Fibroblast of skin of abdomen (primary cell): ENCODE results near the gene CNNM3.
"Not testable (repeated sequence)": the region's sequence is repeated elsewhere in the genome, so short reads cannot be mapped to it uniquely, and the experiment has no call there.

ENCODE experiments used
- DNase-seq: peaks from one replicate; pipeline ENCODE4 v3.0.0-alpha.2; 2013

Gene CNNM3

GRCh38 chr2:96841701-96842495 is 25.8 kb downstream of the CNNM3 start:
- no peak for DNase-seq

- DNase-seq: no peak
Observed at GRCh38 chr2:96842600-96842999, 26.5 kb downstream of the CNNM3 start.

GRCh38 chr2:96843538-96844268 is 27.6 kb downstream of the CNNM3 start, which contains the start of gene ANKRD23:
ANKRD23 (minus strand) TSS chr2:96844021; CDS start chr2:96843992, 29 bp downstream.
- DNase-seq: no peak

- DNase-seq: no peak
Observed at GRCh38 chr2:96844405-96844808, 28.3 kb downstream of the CNNM3 start.

- no peak for DNase-seq
Observed at GRCh38 chr2:96846825-96847224, 30.8 kb downstream of the CNNM3 start.

GRCh38 chr2:96847586-96847985 is 31.5 kb downstream of the CNNM3 start:
- no peak for DNase-seq

- DNase-seq: no peak
Observed at GRCh38 chr2:96848264-96848663, 32.2 kb downstream of the CNNM3 start.

GRCh38 chr2:96852667-96853066 is 36.6 kb downstream of the CNNM3 start:
- DNase-seq: no peak

GRCh38 chr2:96853321-96853720 is 37.3 kb downstream of the CNNM3 start:
- no peak for DNase-seq

GRCh38 chr2:96856776-96857666 is 41.0 kb downstream of the CNNM3 start:
- DNase-seq: no peak

GRCh38 chr2:96857667-96858372 is 41.8 kb downstream of the CNNM3 start, which contains the start of gene ANKRD39:
ANKRD39 (minus strand) TSS chr2:96858016; CDS start chr2:96857987, 29 bp downstream.
- peak; percentile 98 for DNase-seq

GRCh38 chr2:96859099-96859649 is 43.1 kb downstream of the CNNM3 start:
- peak; percentile 18 for DNase-seq

GRCh38 chr2:96859681-96860064 is 43.6 kb downstream of the CNNM3 start:
- DNase-seq: no peak

- no peak for DNase-seq
Observed at GRCh38 chr2:96860065-96861029, 44.3 kb downstream of the CNNM3 start.

- DNase-seq: no peak
Observed at GRCh38 chr2:96861074-96861473, 45.0 kb downstream of the CNNM3 start.

- DNase-seq: not testable (repeated sequence)
Observed at GRCh38 chr2:96863056-96863455, 47.0 kb downstream of the CNNM3 start.

GRCh38 chr2:96863575-96864342 is 47.7 kb downstream of the CNNM3 start:
- DNase-seq: no peak

GRCh38 chr2:96864343-96865091 is 48.4 kb downstream of the CNNM3 start:
- DNase-seq: no peak

- no peak for DNase-seq
Observed at GRCh38 chr2:96865654-96866053, 49.6 kb downstream of the CNNM3 start.
